Urothelium cell line (cell line): ENCODE results near the gene RHOF.
A peak's percentile ranks its signal among the peaks of the same experiment; 100 is the strongest.
"Not testable (repeated sequence)": the region's sequence is repeated elsewhere in the genome, so short reads cannot be mapped to it uniquely, and the experiment has no call there.

Experiments used
- DNase-seq: peaks from one replicate; pipeline ENCODE4 v3.0.0; 2011; ENCODE audit warnings: low spot score, mixed read lengths
- FAIRE-seq: peaks from 2 replicates; lab custom pipeline; 2011; peaks lifted over from hg19 to GRCh38; lab: Jason Lieb, UNC

Gene RHOF

DNA sequence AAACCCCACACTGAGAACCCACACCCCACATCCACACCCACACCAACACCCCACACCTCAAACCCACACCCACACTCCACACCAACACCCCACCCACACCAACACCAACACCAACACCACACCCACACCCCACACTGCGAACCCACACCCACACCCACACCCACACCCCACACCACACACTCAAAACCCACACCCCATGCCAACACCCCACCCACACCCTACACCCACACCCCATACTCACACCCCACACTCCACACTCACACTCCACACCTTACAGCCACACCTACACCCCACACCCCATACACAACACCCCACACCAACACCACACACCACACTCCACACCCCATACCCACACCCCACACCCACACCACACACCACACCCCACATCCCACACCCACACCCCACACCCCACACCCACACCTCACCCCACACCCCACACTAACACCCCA is 43.0 kb downstream of the RHOF start:
- FAIRE-seq (peak; percentile 72), DNase-seq (no peak)

DNA sequence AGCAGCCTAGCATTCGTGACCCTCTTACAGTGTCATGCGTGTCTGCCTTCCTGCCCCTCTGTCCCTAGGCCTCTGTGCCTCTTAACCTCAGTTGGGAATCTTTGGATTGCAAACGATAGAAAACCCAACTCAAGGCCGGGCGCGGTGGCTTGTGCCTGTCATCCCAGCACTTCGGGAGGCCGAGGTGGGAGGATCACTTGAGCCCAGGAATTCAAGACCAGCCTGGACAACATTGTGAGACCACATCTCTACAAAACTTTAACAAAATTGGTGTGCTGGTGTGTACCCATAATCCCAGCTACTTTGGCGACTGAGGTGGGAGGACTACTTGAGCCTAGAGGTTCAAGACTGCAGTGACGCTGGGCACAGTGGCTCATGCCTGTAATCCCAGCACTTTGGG is 44.2 kb downstream of the RHOF start:
- DNase-seq (no peak), FAIRE-seq (no peak)

DNA sequence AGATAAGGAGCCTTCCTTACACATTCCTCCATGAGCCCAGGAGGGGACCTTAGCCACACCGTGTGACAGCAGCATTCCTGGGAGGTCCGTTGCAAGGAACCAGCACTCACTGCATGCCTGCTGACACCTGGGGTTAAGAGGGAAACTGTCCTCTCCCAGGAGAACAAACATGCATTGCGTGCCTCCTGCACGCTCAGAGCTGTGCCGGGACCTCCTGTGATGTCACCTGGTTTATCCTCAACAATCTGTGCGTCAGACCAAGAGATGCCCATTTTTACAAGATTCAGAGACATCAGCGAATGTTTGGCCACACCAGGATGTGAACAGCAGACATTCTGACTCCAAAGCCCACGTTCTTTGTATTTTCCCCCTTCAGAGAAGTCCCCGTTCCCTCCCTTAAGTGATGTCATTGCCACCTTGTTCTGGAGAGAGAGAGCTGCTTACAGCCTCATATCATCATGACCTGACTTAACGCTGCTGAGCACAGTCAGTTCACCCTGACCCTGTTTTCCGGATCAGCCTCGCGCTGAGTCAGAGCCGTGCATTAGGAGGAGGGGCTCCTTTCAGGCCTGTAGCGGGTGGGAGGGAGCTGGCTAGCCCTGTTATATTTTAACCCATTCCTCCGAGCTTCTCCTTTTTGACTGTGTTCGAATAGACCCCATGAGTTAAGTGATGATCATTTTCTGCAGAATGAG is 44.8 kb downstream of the RHOF start:
- DNase-seq (peak; percentile 65), FAIRE-seq (peak; percentile 92)

DNA sequence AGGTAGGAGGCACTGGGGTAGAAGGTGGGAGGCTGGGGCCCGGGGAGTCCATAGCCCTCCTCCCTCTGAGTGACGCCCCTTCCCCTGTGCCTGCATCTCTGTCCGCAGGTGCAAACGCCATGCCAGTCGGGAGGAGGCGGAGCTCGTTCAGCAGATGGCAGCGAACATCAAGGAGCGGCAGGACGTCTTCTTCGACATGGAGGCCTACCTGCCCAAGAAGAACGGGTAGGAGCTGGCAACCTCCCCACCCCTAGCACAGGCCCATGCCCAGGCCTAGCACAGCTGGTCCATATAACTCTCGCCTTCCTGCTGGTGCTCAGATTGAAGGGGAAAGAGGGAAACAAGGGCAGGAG is 45.3 kb downstream of the RHOF start:
- FAIRE-seq (no peak), DNase-seq (no peak)

DNA sequence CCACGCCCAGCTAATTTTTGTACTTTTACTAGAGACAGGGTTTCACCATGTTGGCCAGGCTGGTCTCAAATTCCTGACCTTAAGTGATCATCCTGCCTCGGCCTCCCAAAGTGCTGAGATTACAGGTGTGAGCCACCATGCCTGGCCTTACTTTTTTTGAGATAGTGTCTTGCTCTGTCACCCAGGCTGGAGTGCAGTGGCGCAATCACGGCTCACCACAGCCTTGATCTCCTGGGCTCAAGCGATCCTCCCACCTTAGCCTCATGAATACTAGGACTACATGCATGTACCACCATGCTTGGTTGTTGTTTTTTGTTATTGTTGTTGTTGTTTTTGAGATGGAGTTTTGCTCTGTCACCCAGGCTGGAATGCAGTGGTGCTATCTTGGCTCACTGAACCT is 47.9 kb downstream of the RHOF start:
- FAIRE-seq, DNase-seq: not testable (repeated sequence)

DNA sequence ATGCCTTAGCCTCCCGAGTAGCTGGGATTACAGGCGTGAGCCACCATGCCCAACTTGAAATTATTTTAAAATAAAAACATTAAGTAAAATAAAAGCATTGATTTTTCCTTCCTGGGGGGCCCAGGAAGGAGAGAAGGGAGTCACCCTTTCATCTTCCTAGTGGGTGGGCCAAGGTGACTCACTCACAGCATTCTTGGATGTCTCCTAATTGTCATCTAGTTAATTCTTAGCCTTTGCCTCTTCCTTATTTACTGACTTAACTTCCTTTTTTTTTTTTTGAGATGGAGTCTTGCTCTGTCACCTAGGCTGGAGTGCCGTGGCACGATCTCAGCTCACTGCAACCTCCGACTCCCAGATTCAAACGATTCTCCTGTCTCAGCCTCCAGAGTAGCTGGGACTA is 51.7 kb downstream of the RHOF start:
- no peak for DNase-seq
- FAIRE-seq: no peak

DNA sequence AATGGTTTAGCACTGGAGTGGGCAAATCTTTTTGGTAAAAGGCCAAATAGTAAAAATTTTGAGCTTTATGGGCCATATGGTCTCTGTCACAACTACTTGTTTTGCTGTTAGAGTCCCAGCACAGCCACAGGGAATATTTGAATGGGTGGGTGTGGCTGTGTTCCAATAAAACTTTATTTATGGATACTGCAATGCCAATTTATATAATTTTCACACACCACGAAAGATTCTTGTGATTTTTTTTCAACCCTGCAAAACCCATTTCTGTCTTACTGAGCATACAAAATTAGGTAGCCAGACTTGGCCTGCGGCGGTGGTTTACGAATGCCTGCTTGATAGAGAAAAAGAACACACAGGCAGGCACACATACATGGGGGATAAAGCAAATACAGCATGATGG is 52.6 kb downstream of the RHOF start:
- DNase-seq (no peak), FAIRE-seq (no peak)

DNA sequence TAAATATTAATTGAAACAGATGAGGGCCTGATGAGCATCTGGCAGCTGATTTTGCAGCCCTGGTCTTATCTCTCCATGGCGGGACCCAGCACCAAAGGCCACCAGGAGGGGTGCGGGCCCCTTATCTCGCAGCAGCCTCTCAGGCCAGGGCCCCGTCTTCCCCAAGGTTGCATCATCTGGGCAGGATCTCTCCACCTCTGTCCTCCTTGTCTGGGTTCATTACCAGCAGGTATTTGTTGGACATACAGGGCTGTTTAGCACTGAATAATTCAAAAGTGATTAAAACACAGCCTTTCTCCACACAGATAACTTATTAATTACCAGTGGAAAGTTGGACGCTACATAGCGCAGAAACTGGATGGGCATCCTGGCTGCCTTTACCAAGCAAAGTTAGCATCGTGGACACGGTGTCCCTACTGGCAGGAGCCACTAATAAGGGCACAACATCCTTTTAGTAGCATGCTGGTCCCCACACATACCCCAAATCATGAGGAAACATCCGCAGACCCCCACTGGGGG is 55.1 kb downstream of the RHOF start:
- FAIRE-seq: no peak
- no peak for DNase-seq

DNA sequence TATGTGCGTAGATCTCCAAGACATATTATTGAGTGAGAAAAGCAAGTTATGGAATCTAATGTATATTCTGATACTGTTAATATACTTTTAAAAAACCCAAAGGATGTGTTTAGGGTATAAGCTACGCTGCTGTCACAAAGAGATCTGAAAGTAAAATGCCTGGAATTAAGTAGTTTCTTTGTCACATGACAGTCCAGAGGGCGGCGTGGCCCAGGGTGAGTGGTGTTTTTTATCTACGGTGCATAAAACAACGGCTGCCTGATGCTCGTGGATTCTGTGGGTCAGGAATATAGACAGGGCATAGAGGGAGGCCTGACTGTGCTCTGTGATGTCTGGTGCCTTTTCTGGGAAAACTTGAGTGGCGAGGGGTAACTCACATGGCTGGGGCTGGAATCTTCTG is 59.6 kb downstream of the RHOF start:
- no peak for FAIRE-seq
- DNase-seq: no peak

DNA sequence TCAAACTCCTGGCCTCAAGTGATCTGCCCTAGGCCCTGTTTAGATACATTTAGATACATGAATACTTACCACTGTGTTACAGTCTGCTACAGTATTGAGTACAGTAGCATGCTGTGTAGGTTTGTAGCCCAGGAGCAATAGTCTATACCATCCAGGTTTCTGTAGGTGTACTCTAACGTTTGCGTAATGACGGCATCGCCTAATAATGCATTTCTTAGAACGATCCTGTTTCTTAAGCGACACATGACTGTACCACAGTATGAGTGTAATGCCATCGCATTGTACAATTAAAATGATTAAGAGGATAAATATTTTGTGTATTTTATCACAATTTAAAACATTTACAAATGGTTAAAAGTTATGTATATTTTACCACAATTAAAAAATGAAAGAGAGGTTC is 62.0 kb downstream of the RHOF start:
- no peak for FAIRE-seq
- DNase-seq: no peak

DNA sequence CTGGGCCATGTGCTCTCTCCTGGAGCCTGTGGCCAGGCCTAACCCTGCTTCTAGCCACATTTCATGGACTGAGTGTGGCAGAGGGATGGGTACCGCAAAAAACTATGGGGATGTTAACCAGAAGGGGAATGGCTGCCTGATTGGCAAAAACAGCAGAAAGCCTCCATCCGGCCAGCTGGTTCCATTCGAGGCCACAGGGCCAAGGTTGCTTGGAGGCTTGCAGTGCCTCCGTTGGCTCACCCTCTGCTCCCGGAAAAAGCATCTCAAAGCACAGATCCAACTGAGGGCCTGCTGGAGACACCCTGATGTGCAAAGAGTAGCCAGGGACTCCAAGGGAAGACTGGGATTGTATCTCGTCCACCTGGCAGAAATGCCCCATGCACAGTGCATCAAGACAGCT is 64.5 kb downstream of the RHOF start:
- FAIRE-seq (no peak), DNase-seq (no peak)
